HG02885 (cell line): ENCODE results near the gene ZIC2.
A peak's percentile ranks its signal among the peaks of the same experiment; 100 is the strongest.

Experiments
- ATAC-seq: cut with Tn5 transposase; IDR thresholded peaks from one replicate; pipeline ENCODE4 v1.9.1; 2021; ENCODE audit warnings: mild to moderate bottlenecking; ENCODE audit not compliant: unreplicated experiment, poor library complexity

ZIC2 gene

DNA sequence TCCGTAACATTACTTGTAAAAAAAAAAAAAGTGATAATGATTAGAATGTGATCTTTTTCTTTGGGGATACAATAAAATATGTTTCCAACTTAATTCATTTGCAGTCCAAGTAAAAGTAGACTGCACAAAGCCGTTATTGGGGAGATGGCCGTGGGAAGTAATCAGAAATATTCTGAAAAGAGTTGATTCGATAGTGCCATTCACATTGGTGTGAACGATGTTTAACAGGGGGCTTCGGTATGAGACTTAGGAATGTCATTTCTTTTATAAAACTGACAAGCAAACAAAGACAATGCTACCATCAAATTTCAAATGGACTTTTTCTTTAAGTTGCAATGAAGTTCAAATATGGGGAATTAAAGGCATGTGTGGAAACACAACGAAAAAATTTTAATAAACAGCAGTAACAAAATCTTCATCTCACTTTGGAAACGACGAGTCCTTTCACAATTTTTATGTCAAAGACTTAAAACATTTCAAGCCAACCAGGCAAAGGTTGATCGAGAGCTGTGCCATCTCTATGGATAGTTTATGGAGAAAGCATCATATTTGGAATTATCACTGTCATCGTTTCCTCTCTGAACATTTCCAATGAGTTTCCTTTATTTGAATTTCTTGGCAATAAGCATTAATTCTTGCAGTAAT, 8.3 kb upstream of the ZIC2 start:
- no peak for ATAC-seq

DNA sequence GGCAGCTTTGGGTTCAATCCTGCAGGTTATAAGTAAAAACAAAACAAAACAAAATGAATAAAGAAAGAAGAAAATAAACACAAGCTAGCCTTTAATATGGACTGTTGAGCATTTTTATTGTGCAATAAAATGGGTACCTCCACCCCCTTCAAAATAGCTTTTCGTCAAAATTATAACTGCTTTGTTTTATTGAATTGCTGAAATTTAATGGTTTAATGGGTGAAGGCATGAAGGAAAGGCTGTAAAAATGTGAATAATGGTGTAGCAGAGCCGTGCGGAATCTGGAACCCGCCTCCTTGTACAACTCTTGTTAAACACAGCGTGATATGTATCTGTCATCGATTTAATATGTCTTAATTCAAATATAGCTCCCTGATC, 7.8 kb upstream of the ZIC2 start:
- ATAC-seq = no peak

GRCh38 chr13:99974296-99974938, 7.2 kb upstream of the ZIC2 start:
- no peak for ATAC-seq

DNA sequence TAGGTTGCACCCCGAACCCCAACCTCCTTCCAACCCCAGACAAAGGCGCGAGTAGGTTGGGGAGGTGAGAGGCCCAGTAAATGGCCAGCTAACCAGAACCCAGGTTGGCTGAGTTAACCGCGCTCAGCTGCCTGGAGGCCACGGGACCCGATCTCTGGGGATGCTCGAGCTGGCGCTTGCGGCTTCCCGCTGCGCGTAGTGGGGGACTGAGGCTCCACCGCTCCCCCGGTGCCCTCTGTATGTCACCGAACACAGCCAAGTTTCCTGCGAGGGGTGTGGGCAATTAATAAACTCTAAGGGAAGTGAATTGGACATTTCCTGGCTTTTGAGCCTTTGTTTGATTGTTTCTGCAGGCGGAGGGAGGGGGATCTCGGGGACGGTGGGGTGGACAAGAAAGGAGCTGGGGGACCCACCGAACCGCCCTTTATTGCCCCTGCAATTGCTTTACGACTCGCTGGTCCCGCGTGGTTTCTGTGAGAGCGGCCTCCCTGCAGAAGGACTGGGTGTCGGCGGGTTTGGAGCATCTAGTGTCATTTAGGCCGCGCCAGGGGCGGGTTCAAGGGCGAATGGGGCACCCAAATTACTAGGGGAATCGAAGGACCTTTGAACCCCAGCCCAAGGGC, 6.5 kb upstream of the ZIC2 start:
- no peak for ATAC-seq

- no peak for ATAC-seq
Observed at GRCh38 chr13:99975626-99976025, 6.0 kb upstream of the ZIC2 start.

DNA sequence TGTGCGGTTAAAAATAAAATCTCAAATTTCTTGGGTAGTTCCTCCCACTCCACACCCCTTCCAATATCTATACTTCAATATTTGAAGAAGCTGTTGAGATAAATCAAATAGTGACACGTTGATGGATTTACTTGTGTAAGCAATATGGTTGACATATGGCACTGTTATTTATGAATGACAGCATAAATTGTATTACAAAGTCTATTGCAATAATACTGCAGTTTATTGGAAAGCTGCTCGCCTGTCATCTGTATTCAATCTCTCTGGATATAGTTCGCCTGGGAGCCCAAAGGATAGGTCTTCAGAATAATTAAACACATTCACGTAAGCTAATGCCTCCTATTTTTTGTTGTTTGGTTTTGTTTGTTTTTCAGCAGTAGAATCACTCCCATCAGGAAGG, 5.0 kb upstream of the ZIC2 start:
- no peak for ATAC-seq

GRCh38 chr13:99977334-99977911, 4.2 kb upstream of the ZIC2 start:
- no peak for ATAC-seq

GRCh38 chr13:99977912-99978798, 3.4 kb upstream of the ZIC2 start:
- ATAC-seq = no peak

GRCh38 chr13:99978799-99979452, 2.7 kb upstream of the ZIC2 start:
- no peak for ATAC-seq

- ATAC-seq = no peak
Observed at GRCh38 chr13:99979453-99980200, 2.0 kb upstream of the ZIC2 start.

DNA sequence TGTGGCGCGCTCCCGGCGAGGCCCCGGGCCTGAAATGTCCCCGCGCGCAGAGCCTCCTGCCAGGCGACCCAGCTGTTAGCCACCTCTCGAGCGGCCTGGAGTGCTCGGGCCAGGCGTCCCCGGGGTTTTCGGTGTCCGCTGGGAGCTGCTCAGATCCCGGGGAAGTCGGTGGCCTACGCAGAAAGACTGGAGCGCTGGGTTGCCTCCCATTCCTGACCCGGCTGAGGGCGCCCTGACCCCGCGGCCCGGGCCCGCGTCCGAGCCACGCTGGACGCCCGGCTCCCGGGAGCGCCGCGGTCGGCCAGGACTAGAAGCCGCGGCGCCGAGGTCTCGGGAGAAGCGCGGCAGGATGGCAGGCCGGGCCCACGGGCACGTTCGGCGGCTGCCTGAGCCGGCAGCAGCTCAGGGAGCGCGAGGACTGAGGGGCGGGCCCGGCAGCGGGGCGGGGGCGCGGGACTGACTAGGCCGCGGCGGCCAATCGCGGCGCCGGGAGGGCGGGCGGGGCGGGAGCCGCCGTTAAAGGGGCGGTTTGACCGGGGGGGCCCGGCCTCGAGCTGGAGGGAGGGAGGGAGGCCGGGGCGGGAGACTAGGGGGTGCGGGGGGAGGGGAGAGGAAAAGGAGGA, 1.3 kb upstream of the ZIC2 start:
- peak; percentile 49 for ATAC-seq

- no peak for ATAC-seq
Observed at GRCh38 chr13:99980824-99981734, 505 bp upstream of the ZIC2 start.

DNA sequence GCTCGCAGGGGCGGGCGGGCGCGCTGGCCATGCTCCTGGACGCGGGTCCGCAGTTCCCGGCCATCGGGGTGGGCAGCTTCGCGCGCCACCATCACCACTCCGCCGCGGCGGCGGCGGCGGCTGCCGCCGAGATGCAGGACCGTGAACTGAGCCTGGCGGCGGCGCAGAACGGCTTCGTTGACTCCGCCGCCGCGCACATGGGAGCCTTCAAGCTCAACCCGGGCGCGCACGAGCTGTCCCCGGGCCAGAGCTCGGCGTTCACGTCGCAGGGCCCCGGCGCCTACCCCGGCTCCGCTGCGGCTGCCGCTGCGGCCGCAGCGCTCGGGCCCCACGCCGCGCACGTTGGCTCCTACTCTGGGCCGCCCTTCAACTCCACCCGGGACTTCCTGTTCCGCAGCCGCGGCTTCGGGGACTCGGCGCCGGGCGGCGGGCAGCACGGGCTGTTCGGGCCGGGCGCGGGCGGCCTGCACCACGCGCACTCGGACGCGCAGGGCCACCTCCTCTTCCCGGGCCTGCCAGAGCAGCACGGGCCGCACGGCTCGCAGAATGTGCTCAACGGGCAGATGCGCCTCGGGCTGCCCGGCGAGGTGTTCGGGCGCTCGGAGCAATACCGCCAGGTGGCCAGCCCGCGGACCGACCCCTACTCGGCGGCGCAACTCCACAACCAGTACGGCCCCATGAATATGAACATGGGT, 599 bp downstream of the ZIC2 start:
- no peak for ATAC-seq

DNA sequence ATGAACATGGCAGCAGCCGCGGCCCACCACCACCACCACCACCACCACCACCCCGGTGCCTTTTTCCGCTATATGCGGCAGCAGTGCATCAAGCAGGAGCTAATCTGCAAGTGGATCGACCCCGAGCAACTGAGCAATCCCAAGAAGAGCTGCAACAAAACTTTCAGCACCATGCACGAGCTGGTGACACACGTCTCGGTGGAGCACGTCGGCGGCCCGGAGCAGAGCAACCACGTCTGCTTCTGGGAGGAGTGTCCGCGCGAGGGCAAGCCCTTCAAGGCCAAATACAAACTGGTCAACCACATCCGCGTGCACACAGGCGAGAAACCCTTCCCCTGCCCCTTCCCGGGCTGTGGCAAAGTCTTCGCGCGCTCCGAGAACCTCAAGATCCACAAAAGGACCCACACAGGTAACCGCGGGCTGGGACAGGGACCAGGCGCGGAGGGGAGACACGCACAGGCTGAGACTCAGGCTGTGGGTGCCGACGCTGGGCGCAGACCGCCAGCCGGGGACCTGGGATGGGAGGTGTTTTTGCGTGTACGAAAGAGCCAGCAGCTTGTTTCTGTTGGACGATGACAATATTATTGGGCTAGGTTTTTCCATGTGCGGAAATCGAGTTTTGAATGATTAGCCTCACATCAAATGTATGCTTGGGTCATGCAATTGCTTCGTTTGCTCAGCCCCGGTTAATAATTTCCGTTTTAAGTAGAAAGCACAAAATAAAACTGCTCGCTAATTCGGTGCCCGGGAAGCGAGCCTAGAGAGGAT, 1.3 kb downstream of the ZIC2 start:
- no peak for ATAC-seq

DNA sequence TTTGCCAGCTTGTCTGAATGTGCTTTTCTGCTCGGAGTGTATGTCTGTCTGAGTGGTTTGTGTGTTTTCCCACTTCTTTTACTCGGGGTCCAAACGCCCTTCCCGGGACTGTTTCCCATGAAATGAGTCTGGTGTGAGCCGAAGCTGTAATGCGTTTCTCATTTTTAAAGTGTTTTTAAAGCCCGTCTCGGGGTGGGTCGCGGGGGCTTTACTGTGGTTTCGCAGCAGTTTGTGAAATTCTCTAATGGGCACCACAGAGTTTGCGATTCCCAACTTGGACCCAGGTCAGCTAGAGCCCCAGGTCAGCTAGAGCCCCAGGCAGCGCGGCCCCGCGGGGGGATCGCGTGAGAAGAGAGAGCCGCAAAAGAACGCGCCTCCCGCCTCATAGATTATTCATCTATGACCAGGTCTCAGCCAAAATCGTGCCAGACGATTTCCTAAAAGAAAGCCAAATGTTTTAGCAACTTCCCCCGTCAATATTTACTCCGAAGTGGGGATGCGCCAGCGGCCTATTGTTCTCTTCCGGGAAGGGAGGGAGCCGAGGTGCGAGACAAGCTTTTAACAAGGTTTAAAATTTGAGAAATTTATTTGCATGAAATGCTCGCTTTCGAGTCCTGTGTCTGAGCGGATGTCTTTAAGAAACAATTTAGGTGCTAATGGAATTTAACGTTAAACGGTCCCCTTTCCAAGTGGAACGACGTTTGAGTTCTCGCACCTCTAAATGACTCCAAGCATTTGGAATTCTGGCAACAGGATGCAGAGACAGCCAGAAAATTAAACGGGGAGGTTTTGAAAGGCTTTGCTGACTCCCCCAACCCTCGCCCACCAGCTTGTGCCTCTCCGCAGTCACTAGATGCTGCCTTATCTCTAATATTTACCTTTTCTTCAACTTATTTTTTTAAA, 2.2 kb downstream of the ZIC2 start:
- no peak for ATAC-seq
